ENCODE measurements around the gene JPH3. TPM values are rescaled to one million over a fixed set of nuclear protein-coding genes. Genes with fewer than 3 reads are reported as not detected.
"Not testable (repeated sequence)": the region's sequence is repeated elsewhere in the genome, so short reads cannot be mapped to it uniquely, and the experiment has no call there.

The JPH3 gene
- total and polyA plus RNA-seq, 5 donors = 0.09 to 0.32 (median 0.14) TPM

DNA sequence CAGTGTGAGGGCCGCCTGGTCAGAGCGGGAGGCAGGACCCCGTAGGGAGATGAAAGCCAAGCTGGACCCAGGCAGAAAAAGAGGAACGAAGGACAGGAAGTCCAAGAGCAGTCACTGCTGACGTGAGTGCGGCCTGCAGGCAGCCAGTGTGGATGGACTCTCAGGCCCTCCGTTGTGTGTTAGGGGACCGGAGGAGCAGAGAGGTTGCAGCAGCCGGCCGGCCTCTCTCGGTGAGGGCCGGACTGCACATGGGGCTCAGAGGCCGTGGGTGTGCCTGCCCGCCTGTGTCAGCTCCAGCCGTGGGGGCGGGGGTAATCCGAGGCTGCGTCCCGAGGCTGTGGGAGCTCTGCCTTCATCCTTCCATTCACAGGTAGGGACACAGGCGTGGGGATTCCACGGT, 67.4 kb downstream of the JPH3 start:
- Histone ChIP-seq H3K4me1 (ENCODE audit: control insufficient read depth, insufficient read depth, low read length) (no peaks in the 10 kb centered on the region), H3K27ac (ENCODE audit: low read length) (no peak overlapping the region), H3K9me3 (ENCODE audit: control insufficient read depth, low read length) (no peaks in the 10 kb centered on the region), H3K4me3 (ENCODE audit: low read length) (no peak overlapping the region), H3K27me3 (ENCODE audit: control insufficient read depth, insufficient read depth) (no peaks in the 10 kb centered on the region)
- 73% methylated on average over 21 of the region's 21 CpGs for WGBS
- intact Hi-C loops (cut with DNase I) = no loop called here
- DNase-seq (peak in 1 of 3 donors; percentile 16), ATAC-seq (no peak)

DNA sequence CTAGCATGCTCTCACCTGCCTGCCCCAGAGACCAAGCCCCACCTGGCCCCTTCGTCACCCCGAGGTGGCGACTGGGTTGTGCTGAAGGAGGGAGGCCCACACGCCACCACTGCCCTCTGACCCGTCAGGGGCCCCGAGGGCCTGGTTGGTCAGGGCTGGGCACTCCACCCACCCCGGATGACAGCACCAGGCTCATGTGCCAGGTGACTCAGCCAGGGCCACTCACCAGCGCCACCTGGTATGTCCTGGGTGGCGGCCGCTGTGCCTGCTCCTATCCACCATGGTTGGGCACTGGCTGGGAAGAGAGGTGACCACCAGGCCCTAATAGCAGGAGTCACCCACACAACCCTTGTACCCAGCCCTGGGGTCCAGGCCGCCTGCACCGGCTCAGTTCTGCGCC, 68.9 kb downstream of the JPH3 start:
- intact Hi-C loops (cut with DNase I) = no loop called here
- Histone ChIP-seq H3K9me3 (ENCODE audit: control insufficient read depth, low read length) (no peaks in the 10 kb centered on the region), H3K27me3 (ENCODE audit: control insufficient read depth, insufficient read depth) (no peaks in the 10 kb centered on the region), H3K4me1 (ENCODE audit: control insufficient read depth, insufficient read depth, low read length) (no peaks in the 10 kb centered on the region), H3K4me3 (ENCODE audit: low read length) (no peak overlapping the region), H3K27ac (ENCODE audit: low read length) (no peak overlapping the region)
- DNase-seq (peak in 1 of 3 donors; percentile 21), ATAC-seq (no peak)
- 90% methylated on average over 13 of the region's 13 CpGs for WGBS

DNA sequence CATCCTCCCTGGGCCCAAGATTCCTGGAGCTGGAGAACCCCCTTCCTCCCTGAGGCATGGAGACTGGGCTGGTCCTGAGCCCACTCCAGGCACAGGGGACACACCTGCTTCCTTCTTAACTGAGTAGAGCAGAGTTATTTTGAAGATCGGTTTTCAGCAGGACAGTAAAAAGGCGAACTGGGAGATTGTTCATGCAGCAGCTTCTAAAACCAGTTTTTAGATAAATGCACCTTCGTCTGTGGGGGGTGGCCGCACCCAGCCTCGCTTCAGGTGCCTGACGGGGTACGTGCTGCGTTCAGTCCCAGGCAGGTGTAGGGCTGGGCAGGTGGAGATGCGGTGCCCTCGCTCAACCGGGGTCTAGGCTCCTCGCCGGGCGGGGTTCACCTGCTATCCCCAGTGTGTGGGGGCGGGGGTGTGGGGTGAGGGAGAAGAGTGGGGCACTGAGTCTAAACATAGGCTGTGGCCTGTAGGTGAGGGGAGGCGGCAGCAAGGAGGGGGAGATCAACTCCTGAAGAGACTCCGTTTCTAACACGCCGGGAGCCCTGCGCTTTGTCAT, 69.5 kb downstream of the JPH3 start:
- ATAC-seq (no peak), DNase-seq (peak in 1 of 3 donors; percentile 7)
- Histone ChIP-seq H3K4me3 (ENCODE audit: low read length) (no peak overlapping the region), H3K27me3 (ENCODE audit: control insufficient read depth, insufficient read depth) (no peaks in the 10 kb centered on the region), H3K9me3 (ENCODE audit: control insufficient read depth, low read length) (no peaks in the 10 kb centered on the region), H3K4me1 (ENCODE audit: control insufficient read depth, insufficient read depth, low read length) (no peaks in the 10 kb centered on the region), H3K27ac (ENCODE audit: low read length) (no peak overlapping the region)
- WGBS = 89% methylated on average over 20 of the region's 20 CpGs
- intact Hi-C loops (cut with DNase I) = no loop called here

DNA sequence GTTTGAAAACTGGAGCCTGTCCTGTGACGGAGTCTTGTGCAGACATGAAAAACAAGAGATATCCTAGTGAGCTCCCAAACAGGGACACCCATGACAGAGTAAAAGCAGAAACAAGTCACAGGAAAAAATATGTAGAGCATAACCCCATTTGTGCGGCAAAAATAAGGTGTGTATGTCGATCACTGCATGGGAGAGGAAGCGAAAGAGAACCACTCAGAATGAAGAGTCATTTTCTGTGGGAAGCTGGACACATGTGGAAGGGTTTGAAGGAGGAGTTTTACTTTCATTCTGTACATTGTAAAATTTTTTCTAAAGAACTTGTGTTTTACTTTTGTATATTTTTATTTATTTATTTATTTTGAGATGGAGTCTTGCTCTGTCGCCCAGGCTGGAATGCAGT, 72.1 kb downstream of the JPH3 start:
- Histone ChIP-seq H3K4me3 (ENCODE audit: low read length) (no peak overlapping the region), H3K27me3 (ENCODE audit: control insufficient read depth, insufficient read depth) (no peaks in the 10 kb centered on the region), H3K27ac (ENCODE audit: low read length) (no peak overlapping the region), H3K9me3 (ENCODE audit: control insufficient read depth, low read length) (no peaks in the 10 kb centered on the region), H3K4me1 (ENCODE audit: control insufficient read depth, insufficient read depth, low read length) (no peaks in the 10 kb centered on the region)
- intact Hi-C loops (cut with DNase I) = no loop called here
- ATAC-seq = no peak
- WGBS = 84% methylated on average over 5 of the region's 5 CpGs
- DNase-seq = no peak

DNA sequence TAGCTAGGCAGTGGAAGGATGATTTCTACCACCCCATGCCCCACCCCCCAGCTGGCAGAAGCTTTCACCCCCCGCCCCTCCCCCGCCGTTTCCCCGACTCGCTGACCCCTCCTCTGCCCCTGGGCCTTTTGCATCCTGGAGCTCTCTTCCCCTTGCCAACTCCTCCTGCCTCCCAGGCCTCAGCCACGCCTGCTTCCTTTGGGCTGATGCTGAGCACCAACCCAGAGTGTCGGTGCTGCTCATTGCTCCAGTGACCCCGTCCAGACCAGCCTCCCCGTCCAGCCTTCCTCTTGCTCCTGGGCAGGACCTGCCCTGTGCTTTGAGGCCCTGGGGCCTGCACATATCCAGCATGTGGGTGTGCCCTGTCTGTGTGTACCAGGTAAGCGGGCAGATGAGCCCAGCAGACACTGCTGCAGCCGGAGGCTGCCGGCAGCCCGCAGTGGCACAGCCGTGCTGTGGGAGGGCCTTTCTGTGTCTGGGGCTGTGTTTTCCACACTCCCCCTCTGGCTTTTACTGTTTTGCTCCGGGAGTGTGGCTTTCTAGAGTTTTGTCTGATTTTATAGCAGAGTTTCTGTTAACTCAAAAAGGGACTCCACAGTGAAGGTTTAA, 72.9 kb downstream of the JPH3 start:
- Histone ChIP-seq H3K4me3 (ENCODE audit: low read length) (no peak overlapping the region), H3K4me1 (ENCODE audit: control insufficient read depth, insufficient read depth, low read length) (no peaks in the 10 kb centered on the region), H3K27me3 (ENCODE audit: control insufficient read depth, insufficient read depth) (no peaks in the 10 kb centered on the region), H3K9me3 (ENCODE audit: control insufficient read depth, low read length) (no peaks in the 10 kb centered on the region), H3K27ac (ENCODE audit: low read length) (no peak overlapping the region)
- DNase-seq (peak in 1 of 3 donors; percentile 63), ATAC-seq (peak; percentile 40 to 56)
- intact Hi-C loops (cut with DNase I) = no loop called here
- 38% methylated on average over 15 of the region's 15 CpGs for WGBS

DNA sequence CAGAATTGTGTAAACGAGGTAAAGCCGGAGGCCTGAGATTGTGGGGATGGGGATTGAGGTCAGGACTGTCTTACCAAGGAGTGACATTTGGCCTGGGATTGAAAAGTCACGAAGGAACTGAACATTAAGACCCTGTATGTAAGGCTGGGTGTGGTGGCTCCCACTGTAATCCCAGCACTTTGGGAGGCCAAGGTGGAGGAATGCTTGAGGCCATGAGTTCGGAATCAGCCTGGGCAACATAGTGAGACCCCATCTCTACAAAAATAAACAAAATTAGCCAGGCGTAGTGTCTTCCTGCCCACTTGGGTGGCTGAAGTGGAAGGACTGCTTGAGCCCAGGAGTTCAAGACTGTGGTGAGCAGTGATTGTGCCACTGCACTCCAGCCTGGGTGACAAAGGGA, 75.5 kb downstream of the JPH3 start:
- DNase-seq = no peak
- Histone ChIP-seq H3K27me3 (ENCODE audit: control insufficient read depth, insufficient read depth) (no peaks in the 10 kb centered on the region), H3K9me3 (ENCODE audit: control insufficient read depth, low read length) (no peaks in the 10 kb centered on the region), H3K4me3 (ENCODE audit: low read length) (no peak overlapping the region), H3K27ac (ENCODE audit: low read length) (no peak overlapping the region), H3K4me1 (ENCODE audit: control insufficient read depth, insufficient read depth, low read length) (no peaks in the 10 kb centered on the region)
- ATAC-seq = no peak
- 83% methylated on average over 5 of the region's 5 CpGs for WGBS
- intact Hi-C loops (cut with DNase I) = no loop called here

DNA sequence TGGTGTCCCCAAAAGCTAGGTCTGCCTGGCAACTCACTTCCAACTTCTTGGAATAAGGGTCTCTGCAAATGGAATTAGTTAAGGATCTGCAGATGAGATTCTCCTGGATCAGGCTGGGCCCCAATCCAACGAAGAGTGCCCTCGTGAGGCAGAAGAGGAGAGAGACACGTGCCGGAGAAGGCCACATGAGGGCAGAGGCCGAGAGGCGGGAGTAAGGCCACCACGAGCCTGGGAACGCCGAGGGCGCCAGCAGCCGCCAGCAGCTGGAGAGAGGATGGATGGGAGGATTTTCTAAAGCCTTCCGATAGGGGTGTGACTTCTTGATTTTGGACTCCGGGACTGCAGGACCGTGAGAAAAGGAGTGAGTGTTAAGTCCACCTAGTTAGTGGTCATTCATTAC, 76.3 kb downstream of the JPH3 start:
- Histone ChIP-seq H3K9me3 (ENCODE audit: control insufficient read depth, low read length) (no peaks in the 10 kb centered on the region), H3K27ac (ENCODE audit: low read length) (no peak overlapping the region), H3K4me3 (ENCODE audit: low read length) (no peak overlapping the region), H3K27me3 (ENCODE audit: control insufficient read depth, insufficient read depth) (no peaks in the 10 kb centered on the region), H3K4me1 (ENCODE audit: control insufficient read depth, insufficient read depth, low read length) (no peaks in the 10 kb centered on the region)
- WGBS = 59% methylated on average over 14 of the region's 14 CpGs
- no peak for ATAC-seq
- DNase-seq = no peak
- intact Hi-C loops (cut with DNase I) = no loop called here

DNA sequence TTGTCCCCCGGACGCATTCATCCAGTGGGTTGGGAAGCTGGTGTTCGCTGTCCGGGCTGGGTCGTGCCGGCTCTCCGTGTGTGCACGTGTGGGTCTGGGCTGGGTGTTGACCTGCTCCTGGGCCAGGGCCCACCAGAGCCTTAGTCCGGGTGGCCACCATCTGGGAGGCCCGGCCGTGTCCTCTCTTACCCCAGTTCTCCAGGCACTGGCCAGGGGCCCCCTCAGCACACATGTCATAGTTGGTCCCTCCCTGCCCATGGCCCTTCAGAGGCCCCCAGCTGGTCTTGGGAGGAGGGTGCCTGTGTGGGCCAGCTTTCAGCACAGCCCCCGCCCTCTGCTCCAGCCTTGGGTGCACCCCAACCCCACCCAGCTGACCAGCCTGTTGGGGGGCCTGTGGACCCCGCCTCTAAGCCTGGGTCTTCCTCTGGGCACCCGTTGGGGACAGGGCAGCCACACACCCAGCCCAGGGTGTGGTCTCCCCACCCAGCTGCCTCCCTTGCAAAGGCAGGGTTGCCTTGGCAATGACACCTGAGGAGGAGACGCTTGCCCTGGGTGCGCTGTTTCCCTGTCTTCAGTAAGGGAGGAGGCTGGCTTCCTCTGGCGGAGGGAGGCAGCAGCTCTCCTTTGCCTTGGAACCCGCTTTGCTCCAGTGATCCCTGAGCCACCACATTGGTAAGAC, 77.4 kb downstream of the JPH3 start:
- Histone ChIP-seq H3K27ac (ENCODE audit: low read length) (no peak overlapping the region), H3K27me3 (ENCODE audit: control insufficient read depth, insufficient read depth) (no peaks in the 10 kb centered on the region), H3K4me1 (ENCODE audit: control insufficient read depth, insufficient read depth, low read length) (no peaks in the 10 kb centered on the region), H3K9me3 (ENCODE audit: control insufficient read depth, low read length) (no peaks in the 10 kb centered on the region), H3K4me3 (ENCODE audit: low read length) (no peak overlapping the region)
- intact Hi-C loops (cut with DNase I) = no loop called here
- WGBS = 86% methylated on average over 18 of the region's 18 CpGs
- DNase-seq = no peak
- no peak for ATAC-seq

DNA sequence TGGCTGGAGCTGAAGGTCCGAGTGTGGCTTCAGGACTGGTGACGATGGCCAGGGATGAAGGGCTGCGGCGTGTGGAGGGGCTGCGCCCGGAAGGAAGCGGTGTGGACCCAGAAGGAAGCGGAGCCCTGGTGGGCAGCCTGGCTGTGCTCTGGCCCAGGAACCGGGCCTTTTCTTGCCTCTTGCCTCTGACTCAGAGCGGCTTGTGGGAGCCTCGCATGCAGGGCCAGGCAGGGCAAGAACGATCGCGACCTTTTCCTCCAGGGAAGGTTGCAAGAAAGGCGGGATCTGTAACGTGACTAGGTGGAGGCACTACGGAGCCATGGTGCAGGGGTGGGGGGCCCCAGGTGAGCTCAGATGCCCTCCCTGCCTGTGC, 78.0 kb downstream of the JPH3 start:
- no peaks in the 10 kb centered on the region for H3K4me1 ChIP-seq (ENCODE audit: control insufficient read depth, insufficient read depth, low read length)
- no peak overlapping the region for H3K4me3 ChIP-seq (ENCODE audit: low read length)
- no peaks in the 10 kb centered on the region for H3K27me3 ChIP-seq (ENCODE audit: control insufficient read depth, insufficient read depth)
- ATAC-seq (no peak), DNase-seq (no peak)
- WGBS = 85% methylated on average over 17 of the region's 17 CpGs
- no peaks in the 10 kb centered on the region for H3K9me3 ChIP-seq (ENCODE audit: control insufficient read depth, low read length)
- intact Hi-C loops (cut with DNase I) = no loop called here
- no peak overlapping the region for H3K27ac ChIP-seq (ENCODE audit: low read length)

DNA sequence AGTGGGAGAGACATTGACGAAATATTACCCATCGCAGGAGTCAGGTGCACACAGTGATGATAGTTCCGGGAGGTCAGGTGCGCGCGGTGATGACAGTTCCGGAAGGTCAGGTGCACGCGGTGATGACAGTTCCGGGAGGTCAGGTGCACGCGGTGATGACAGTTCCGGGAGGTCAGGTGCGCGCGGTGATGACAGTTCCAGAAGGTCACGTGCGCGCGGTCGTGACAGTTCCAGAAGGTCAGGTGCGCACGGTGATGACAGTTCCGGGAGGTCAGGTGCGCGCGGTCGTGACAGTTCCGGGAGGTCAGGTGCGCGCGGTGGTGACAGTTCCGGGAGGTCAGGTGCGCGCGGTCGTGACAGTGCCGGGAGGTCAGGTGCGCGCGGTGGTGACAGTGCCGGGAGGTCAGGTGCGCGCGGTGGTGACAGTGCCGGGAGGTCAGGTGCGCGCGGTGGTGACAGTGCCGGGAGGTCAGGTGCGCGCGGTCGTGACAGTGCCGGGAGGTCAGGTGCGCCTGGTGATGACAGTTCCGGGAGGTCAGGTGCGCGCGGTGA, 78.8 kb downstream of the JPH3 start:
- H3K4me1 ChIP-seq (ENCODE audit: control insufficient read depth, insufficient read depth, low read length); ATAC-seq; DNase-seq; H3K27ac ChIP-seq (ENCODE audit: low read length); H3K9me3 ChIP-seq (ENCODE audit: control insufficient read depth, low read length); H3K27me3 ChIP-seq (ENCODE audit: control insufficient read depth, insufficient read depth); intact Hi-C loops (cut with DNase I); H3K4me3 ChIP-seq (ENCODE audit: low read length): not testable (repeated sequence)
- WGBS = 93% methylated on average over 60 of the region's 60 CpGs

DNA sequence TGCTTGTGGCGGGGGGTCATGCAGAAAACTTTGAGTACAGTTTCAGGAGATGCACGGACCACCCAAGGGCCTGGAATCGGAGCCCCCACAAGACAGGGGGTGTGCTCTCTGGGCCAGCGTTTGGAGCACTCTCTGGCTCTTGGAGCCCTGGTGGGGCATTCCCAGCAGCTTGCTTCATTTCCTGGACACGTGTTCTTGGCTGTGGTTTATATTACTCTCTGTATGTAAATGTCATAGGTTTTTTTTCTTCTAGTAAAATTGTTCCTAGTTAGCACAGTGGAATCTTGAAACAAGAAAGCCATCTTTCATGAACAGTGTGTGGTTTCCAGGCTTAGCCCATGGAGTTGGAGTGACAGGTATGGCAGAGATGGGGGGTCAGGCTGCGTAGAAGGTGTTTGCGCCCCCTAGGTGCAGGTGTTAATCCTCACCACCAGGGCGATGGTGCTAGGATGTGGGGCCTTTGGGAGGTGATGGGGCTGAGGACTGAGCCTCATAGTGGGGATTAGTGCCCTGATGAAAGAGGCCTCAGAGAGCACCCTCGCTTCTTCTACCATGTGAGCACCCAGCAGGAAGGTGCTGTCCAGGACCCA, 79.8 kb downstream of the JPH3 start:
- WGBS = 46% methylated on average over 9 of the region's 9 CpGs
- Histone ChIP-seq H3K4me3 (ENCODE audit: low read length) (no peak overlapping the region), H3K27ac (ENCODE audit: low read length) (no peak overlapping the region), H3K27me3 (ENCODE audit: control insufficient read depth, insufficient read depth) (no peaks in the 10 kb centered on the region), H3K4me1 (ENCODE audit: control insufficient read depth, insufficient read depth, low read length) (no peaks in the 10 kb centered on the region), H3K9me3 (ENCODE audit: control insufficient read depth, low read length) (no peaks in the 10 kb centered on the region)
- peak in 1 of 3 donors; percentile 5 for DNase-seq
- no peak for ATAC-seq
- intact Hi-C loops (cut with DNase I) = no loop called here

Data from right cardiac atrium (tissue), 5 donors.